SKM-1 (cell line): ENCODE measurements around the gene MAL.

Experiments used
- DNase-seq: peaks from one replicate; lab custom pipeline; 2025; ENCODE audit not compliant: unreplicated experiment; lab: John Stamatoyannopoulos, UW

Gene MAL

GRCh38 chr2:95015261-95015912 lies 10.1 kb upstream of the MAL start:
- no peak for DNase-seq

GRCh38 chr2:95016616-95017015 lies 8.9 kb upstream of the MAL start:
- DNase-seq: no peak

DNA sequence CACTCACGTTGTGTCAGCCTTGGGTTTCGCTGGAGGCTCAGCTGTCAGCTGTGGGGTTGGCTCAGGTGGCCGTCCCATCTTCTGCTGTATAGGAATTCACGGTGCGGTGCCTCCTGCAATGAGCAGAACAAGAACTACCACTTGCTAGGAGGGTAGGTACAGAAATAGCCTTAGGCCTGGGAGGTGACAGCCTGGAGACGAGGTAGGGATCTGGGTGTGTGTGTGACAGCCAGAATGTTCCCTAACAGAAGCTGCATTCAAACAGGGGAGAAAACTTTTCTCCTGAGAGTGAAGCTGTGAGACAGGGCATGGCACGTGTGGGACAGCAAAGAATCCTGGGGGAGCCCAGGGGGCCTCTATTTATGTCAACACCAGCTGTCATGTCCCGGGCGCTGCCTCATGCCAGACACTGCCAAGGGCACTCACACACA lies 8.4 kb upstream of the MAL start:
- no peak for DNase-seq

DNA sequence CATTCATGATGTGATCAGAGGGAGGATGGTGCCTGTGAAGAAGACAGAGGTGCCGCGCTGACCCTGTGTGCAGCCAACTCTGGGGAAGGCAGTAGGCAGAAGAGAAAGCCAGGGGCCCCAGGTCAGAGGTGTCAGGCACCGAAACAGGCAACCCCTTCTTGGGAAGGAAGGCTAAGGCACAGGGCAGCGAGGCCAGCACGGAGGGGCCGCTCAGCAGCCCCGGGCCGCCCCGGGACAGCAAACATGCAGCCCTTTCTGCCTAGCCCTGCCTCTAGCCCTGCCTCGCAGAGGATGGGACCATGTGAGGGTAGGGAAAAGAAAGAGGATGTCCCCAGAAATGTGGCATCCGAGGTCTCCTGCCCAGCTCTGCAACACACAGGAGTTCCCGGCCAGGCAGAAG lies 7.7 kb upstream of the MAL start:
- no peak for DNase-seq

- no peak for DNase-seq
Measured at GRCh38 chr2:95018301-95018700, 7.2 kb upstream of the MAL start.

- DNase-seq: no peak
Measured at GRCh38 chr2:95018861-95019550, 6.5 kb upstream of the MAL start.

DNA sequence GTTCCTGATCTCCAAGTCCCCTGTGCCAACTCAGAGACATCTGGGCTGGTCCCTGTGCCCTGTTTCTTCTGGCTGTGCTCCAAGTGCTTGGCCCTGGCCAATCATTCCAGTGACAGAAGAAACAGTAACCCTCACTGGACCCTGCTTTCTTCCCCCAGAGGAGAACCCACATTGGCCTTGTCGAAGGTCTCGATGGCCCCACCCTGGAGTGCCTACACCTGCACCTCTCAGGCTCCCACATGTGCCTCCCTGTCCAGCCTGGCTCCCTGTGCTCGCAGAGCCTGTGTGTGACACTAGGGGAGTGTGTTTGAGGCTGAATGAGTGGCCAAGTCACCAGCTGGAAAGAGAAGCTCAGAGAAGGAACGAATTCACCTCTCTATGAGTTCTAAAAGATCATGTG lies 5.9 kb upstream of the MAL start:
- DNase-seq: no peak

DNA sequence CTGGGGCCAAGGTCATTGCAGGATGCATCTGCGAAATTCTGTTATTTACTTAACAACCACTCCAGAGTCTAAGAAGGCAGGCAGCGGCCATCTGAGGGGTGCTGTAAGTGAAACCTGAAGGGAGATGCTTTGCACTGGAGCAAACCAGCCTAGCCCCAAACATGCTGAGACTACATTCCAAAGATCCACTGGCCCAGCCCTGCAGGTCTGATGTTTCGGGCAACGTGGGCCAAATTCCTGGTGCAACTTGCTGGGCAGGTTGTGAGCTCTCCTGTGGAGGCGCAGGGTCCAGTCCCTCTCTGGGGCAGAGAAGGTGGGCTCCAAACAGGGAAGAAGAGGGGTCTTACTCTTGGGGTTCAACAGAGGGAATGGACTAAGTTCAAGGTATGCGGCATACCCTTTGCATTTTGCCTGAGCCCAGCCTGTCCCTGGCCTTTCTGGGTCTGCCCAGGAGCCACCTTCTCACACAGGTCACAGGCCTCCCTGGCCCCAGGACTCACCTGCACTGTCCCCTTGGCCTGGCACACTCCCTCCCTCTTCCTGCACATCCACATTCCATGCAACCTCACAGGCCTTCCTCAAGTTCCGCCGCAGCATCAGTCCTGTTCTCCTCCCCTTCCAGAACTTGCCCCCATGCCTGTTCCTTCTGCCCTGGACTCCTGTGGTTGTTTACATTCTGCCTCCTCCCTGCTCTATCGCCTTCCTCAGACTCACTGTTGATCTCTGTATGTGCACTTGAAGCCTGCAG lies 5.1 kb upstream of the MAL start:
- DNase-seq: no peak

DNA sequence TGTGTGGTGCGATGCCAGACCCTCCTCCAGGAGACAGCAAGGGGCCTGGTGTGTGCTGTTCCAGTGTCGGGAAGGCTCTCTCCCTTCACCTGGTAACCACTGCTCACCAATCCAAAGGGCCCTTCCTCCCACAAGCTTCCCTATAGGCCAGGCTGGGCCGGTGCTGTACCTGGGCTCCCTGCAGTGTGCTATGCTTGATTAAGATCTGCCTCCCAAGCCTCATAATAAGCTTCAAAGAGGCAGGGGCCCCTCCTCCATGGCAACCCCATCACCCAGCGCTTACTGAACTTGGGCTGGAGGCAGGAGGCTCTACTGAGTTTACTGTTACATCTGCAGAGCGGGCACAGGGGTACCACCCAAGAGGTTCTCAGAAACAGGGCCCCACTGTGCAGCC lies 4.5 kb upstream of the MAL start:
- DNase-seq: no peak

- no peak for DNase-seq
Measured at GRCh38 chr2:95021847-95022246, 3.7 kb upstream of the MAL start.

- DNase-seq: peak; percentile 68
Measured at GRCh38 chr2:95022309-95023221, 2.9 kb upstream of the MAL start.

DNA sequence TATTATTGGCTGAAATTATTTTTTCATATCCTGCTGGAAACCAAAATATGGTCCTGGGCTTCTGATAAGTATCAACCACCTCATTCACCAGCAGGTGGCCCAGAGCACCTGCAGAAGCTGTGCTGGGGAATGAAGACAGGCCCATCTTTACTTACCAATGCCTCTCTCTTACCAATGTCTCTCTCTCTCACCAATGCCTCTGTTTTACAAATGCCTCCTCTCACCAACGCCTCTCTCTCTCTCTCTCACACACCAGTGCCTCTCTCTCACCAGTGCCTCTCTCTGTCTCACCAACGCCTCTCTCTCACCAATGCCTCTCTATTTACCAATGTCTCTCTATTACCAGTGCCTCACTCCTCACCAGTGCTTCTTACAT lies 2.3 kb upstream of the MAL start:
- no peak for DNase-seq

GRCh38 chr2:95024371-95024770 lies 1.1 kb upstream of the MAL start:
- no peak for DNase-seq

DNA sequence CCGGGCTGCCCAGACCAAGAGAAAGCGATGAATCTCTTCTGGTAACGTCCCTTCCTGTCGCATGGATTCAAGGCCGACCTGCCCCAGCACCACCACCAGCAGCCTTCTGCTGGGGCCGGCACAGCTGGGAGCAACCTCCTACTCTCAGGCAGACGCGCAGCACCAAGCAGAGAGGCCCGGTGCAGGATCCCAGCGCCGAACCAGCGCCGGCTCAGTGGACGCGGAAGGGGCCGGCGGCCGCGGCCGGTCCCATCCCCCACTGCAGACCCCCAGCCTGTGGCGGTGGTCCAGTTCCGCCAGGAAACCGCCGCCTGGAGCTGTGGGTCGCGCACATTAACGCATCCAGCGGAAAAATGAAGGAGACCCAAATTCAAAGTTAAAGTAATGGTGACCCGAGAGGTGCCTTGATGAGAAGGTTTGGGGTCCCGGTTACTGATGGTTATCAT lies 525 bp upstream of the MAL start:
- DNase-seq: no peak

DNA sequence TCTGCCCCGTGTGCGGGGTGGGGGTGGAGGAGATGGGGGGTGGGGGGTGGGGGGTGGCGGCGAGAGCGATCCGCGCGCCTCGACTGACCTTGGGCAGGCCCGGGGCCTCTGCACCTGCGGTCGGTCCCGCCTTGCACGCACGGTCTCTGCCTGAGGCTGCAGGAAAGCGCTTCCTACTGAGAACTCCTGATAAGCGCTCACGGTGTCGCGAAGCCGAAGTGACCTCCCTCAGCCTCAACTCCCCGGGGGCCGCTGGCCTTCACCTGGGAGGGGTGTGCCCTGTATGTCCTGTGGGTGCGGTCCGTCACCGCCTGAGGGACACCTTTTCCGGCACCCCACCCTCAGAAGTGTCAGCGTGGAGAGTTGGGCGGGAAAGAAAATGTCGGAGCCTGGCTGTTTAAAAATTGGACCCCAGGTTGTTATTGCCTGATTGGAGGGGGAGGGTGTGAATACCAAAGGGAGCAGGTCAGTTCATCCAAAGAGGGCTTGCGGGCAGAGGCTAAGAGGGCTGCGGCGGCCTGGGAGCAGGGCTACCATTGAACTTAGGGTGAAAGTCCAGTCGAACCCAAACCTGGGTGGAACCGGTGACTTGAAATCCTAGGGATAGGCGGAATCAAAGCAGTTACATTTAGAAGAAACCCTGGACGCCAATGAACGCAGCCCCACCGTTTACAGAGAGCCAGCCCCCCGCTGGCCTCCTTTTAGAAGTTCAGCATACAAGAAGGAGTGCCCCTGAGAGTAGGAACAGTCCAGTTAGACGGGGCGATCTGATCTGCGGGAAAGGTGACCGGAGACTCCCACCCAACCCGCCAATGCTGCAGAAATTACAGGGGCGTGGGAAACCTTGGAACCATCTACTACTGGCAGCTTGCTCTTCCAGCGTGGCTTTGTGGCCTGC lies 1.2 kb downstream of the MAL start:
- DNase-seq: no peak

DNA sequence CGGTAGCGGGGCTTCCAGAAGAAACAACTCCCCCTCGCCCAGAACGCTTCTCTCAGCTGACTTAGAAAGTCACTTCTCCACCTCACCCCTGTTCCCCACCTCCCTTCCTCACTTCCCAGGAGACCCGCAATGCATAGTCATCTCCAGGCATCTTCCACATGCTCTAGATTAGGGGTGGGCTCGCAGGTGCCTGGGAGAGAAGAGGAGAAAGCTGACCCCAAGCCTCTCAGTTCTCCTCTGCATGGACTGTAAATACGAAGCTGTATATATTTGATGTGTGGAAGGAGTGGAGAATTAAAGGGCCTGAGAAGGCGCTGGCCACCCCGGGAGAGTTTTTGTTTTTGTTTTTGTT lies 1.8 kb downstream of the MAL start:
- DNase-seq: no peak

GRCh38 chr2:95029898-95030341 lies 4.4 kb downstream of the MAL start:
- DNase-seq: no peak

DNA sequence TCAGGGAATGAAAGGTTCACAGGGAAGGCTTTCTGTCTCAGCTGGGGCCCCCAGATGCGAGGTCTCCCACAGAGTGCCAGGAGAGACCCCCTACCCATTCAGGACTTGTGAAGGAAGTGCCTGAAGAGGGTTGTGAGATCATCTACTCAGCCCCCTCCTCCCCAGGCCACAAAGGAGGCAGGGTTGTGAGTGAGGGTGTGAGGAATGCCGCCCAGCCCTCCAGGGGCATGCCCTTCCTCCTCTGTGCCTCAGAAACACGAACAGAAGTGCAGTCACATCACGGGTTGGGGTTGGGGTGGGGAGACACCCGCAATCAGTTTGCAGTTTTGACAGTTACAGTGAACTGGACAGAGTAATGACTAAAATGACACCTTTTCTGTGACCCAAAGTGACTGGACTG lies 5.0 kb downstream of the MAL start:
- no peak for DNase-seq

DNA sequence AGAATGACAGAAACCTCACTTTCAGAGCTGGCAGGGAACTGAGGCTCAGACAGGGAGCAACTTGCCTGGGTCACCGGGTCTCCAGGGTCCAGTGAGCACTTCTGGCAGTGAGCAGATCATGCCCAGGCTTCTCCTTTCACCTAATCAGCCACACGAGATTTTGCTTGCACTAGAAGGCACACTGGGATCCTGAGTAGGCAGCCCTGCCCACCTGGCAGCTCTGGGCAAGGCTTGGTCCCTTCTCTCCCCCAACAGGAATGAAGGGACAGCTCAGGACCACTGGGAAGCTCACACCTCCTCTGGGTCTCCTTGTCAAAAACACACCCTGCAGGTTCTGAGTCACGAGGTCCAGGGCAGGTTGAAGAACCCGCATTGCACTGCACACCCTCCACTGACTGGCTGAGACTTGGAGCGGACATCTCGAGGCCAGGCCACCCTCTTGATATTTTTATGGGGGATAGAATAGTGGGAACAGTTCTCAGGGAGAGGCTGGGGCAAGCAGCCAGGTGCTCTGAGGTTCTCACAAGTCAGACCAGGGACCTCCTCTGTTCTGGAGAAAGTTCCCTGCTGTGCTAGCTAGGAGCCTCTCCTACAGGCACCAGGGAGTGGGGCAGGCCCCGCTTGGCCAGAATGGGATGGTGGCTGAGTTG lies 5.7 kb downstream of the MAL start:
- DNase-seq: no peak

DNA sequence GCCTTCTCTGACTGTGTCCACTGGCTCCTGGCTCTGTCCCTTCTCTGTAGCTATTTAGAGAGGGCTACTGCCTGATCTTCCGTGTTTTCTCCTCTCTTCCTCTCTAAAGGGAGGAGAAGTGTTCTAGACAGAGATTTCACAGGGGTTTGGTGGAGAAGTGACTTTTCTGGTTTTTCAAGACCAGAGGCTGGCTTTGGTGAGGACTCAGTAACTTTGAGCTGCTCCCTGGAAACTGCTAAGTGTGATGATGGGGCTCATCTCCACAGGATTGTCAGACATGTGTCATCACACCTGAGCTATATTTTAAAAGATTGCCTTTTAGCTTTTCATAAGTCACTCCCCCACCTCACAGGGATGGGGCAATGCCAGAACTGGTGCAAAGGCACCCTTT lies 6.2 kb downstream of the MAL start:
- DNase-seq: no peak
